SKM-1 (cell line): ENCODE data around the gene PPP1CB.
"Not testable (repeated sequence)": the region's sequence is repeated elsewhere in the genome, so short reads cannot be mapped to it uniquely, and the experiment has no call there.

Source experiments
- DNase-seq: peaks from one replicate; lab custom pipeline; 2025; ENCODE audit not compliant: unreplicated experiment; lab: John Stamatoyannopoulos, UW

PPP1CB gene

DNA sequence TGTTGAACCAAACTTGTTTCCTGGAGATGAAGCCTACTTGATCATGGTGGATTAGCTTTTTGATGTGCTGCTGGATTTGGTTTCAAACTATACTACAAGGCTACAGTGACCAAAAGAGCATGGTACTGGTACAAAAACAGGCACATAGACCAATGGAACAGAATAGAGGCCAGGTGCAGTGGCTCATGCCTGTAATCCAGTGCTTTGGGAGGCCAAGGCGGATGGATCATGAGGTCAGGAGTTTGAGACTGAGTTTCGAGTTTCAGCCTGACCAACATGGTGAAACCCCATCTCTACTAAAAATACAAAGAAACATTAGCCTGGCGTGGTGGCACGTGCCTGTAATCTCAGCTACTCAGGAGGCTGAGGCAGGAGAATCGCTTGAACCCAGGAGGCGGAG lies 9.0 kb upstream of the PPP1CB start:
- DNase-seq, result not testable (repeated sequence)

DNA sequence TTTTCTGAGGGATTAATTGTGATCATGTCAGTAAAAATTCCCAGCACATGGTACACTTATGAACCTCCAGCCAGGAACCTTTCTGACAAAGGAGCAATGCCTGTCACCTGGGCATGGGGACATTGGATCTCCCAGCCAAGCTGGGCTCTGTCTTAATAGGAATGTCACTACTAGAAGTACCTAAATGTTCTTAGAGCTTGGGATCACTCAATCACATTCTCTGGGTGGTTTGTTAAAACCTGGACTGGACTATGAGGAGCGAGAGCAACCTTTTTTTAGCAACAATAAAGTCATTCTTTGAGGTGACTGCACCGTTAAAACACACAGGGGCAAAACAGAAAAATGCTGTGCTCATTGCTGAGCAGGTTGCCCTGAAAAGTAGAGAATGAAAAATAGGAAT lies 6.4 kb upstream of the PPP1CB start:
- DNase-seq, result no peak

DNA sequence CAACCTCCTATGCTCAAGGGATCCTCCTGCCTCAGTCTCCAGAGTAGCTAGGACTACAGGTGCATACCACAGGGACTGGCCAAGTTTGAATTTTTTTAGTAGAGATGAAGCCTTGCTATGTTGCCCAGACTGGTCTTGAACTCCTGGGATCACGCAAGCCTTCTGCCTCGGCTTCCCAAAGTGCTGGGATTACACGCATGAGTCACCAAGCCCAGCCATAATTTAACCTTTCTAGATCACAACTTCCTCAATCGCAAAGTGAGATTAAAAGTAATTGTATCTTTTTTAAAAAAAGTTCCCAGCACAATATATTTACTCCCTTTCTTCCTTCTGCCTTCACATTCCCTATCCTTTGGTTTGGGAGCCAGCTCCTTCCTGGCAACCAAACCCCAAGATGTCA lies 5.8 kb upstream of the PPP1CB start:
- no peak for DNase-seq

DNA sequence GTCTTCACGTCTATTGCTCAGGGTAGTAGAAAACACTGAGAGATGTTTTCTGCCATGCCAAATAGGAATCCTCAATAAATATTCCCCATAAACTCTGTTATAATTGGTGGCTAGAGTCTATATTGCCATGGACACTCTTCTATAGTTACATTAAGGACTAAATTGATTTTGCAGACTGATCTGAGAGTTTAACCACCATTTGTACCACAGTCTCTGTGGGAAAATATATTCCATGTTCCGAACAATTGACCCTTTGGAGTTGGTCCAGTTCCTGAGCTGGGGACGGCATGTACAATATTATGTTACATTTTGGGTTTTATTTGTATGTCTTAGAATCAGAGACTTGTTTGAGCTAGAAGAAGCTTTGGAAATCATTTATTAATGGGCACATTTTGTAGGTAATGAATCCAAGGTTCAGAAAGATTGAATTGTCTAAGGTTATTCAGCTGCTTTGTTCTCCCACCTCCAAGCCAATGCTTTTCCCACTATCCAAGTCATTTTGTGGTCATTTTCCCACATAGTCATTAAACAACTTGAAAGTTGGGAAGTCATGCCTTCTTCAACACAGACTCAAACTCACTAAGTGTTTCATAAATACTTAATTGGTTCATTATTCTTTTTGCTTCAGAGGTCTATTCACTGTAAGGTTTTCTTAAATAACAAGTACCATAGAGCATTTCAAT lies 5.1 kb upstream of the PPP1CB start:
- no peak for DNase-seq

DNA sequence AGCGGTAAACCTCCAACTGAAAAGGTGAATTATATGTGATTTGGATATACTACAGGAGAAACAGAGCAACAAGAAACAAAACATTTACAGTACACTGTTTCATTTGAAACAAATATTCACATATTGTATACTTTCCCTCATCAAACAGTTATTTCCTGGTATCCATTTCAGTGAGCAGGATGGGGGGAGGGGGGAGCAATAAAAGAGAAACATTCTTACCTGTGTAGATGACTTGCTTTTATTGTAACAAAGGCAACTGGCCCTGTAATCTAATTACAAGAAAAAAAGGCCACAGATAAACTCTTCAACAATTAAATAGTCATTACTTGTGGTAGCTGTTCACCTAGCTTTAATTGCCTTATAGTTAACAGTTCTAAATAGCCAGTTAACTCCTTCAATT lies 3.9 kb upstream of the PPP1CB start:
- no peak for DNase-seq

DNA sequence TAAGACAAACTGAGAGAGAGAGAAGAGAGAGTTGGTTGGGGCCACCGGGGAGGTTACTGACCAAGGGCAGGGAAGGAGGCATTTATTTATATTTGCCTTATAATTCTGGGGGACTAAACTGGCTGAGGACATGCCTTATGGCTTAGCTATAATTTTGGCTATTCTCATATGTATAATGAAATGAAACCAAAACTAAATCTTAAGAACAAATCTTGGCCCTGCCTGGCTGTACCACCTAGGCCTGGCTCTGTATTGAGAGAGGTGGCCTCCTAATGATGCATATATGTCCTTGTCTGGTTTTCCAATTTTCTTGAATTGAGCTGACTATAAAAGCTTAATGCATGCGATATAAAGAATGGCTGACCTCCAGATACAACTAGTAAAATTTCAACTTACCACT lies 3.5 kb upstream of the PPP1CB start:
- DNase-seq, result no peak

DNA sequence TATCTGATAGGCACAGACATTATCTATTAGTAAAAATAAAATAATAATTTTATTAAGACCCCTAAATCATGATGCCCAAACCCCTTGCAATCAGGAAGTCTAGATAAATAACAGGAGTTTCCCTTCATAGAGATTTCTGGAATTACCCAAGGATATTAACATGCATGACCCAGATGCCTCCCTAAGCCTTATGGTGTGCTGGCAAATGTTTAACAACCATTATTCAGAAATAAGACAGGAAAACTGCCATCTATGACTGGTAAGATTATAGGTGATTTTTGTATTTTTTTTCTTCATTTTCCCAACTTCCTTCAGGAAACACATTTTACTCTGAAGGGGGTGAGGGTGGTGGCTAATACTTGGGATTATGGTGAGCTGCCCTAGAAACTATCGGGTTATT lies 2.7 kb upstream of the PPP1CB start:
- DNase-seq, result no peak

DNA sequence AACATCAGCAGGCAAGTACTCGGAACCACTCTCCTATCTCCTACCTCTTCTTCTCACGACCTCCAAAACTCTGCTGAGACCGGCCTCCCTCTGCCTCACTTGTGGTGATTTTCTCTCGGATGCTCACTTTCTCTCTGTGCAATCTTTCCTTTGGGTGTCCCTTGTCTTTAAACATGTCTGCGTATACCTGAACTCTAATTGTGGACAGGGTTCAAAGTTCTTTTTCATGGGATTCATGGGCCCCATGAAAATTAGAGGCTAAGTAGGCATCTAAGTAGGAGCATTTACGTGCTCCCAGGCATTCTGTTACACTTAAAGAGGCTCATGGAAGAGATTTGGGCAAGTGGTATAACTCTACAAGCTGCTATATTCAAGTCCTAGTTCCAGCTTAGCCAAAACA lies 2.1 kb upstream of the PPP1CB start:
- DNase-seq, result no peak

DNA sequence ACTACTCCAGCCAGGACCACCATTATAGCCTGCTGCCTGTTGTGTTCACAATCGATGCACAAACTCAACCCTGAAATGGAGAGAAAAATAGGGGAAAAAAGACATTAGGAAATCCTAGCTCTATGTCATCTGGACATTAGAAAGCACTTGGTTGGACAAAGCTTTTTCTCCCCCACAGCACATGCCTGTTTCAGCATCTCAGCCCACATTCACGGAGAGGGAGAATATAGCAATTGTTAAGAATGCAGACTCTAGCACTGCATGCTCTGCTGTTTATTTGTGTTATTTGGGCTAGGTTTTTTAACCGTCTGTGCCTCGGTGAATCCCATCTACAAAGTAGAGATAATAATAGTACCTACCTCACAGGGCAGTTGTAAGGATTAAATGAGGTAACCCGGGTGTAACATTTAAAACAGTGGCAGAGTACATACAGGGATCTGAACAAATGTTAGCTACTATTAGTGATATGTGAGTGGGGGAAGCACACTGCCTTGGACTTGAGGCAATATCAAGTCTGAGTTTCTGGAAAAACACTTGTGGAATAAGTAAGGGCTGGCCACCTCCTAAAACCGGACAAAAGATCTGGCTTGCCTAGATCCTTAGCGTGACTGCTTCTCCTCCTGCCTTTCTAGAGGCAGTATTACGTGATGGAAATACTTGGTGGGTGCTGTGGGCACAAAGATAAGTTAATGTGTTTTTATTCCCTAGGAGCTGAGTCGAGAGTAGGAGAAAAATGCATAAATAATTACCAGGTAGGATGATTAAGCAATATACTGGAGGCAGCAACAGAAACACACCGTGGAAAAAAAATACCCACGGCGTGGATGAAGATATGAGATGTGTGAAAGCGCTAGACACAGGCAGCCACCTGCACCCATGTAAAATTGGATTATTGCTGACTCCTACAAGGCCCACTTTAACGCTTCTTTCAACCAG lies 1.0 kb upstream of the PPP1CB start:
- no peak for DNase-seq

DNA sequence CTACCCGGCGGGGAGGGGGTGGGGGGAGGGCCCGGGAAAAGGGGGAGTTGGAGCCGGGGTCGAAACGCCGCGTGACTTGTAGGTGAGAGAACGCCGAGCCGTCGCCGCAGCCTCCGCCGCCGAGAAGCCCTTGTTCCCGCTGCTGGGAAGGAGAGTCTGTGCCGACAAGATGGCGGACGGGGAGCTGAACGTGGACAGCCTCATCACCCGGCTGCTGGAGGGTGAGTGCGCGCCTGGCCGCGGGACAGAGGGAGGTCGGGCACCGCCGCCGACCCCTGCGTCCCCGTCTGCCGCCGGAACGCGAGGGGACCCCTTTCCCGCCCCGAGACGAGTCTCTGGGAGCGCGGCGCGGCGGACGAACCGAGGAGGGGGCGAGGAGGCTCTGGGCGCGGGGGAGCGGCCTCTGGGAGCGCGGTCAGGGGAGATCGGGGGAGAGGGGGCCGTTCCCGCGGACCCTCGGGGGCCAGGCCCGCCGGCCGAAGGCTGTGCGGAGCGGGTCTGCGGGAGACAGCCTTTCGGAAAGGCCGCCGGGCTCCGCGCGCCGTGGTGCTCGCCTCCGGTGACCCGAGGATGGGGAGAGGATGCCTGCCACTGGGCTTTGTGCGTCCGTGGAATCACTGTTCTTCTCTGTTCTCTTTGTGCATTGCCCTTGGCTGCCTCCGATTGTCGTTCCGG lies 463 bp downstream of the PPP1CB start:
- no peak for DNase-seq

DNA sequence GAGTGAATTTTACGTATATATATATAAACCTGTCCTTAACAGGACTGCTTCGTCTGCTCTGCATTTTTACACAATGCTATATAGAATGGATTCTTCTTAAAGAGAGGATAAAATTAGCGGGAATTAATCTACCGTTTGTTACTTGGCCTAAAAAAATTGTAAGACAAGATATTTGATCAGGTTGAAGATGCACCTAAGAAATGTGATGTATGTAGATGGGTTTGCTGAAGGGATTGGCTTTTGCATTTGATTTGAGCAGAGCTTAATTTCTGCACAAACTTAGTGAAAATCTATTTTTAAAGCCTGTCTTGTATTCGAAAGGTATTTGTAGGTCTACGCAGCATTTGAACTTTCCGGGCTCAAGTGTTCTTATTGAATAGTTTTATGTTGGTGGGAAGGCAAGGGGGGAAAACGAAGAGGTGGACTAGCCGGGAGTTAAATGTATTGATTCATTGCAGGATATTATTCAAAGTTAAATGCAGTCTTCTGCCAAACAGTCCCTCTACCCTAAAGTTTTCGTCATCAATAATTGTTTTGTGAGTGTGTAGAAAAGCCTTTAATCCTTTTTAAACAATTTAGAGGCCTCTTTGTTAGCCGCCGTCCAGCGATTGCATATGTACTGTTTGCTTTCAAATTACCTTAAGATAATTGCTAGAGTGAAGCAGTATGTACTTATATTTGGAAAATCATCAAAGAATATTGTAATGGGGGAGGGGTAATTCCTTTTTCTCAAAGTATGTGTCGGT lies 1.2 kb downstream of the PPP1CB start:
- no peak for DNase-seq

DNA sequence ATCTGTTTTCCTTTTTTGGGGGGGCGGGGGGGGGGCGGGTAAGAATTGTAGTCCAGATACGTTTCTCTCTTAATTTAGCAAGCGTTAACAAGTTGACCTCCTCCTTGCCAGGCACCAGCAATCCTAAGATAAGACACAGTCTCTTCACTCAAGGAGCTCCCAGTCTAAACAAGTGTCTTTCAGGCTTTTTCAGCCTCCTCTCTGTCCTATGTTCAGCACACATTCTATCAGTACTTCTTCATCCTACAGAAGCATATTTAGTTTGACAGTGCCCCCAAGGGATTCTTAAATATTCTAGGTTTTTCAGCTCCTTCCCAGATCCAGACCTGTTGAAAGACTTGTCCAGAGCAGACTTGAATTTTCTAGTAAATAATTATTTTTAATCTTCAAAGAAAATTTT lies 2.7 kb downstream of the PPP1CB start:
- DNase-seq, result no peak

DNA sequence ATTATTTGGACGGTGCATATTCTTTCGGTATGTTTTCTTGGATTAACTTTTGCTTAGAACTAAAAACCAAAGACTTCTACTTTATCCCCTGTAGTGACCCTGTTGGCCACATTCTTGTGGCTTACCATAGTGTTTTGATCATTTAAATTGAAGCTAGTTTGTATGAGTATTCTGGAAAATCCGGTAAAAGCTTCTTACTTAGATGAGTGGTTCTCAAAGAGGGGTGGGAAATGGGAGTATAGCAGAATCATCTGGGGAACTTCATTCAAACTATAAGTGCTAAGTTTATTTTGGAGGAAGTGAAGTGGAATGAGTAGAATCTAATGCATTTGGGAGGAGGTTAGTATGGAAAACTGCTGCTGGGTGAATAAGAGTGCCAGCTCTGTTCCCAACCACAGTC lies 3.8 kb downstream of the PPP1CB start:
- no peak for DNase-seq

DNA sequence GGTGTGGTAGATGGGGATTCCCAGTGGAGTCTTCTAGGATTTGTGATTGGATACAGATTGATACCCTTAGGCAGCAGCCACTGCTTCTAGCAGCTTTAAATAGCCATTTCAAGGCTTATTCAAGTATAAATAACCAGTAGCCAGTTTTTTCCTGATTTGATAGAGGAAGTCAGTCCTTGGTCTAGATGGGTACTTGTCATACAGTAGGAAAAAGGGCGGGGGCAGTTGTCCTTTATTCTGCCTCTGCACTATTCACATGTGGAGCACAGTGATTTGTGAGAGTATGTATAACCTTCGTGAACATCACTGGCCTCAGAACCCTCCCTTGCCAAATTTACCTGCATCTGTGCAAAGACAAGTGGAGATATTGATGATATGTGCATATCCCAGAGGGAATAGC lies 6.8 kb downstream of the PPP1CB start:
- no peak for DNase-seq

DNA sequence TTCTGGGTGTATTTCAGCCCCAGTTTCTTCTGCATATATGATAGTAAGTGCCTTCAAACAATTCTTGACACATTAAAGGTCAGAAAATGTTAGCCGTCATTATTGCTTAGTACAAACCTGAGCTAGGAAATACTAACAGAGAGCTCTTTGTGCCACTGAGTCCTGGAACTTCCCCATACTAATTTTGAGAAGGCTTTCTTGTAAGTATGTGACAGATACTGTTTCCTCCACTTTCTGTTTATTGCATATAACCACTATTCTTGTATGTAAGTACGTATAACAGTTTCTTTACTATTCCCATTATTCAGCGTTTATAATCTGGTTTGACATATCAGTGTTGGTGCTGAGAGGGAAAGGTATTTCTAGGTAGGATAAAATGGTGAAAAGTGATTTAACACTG lies 9.8 kb downstream of the PPP1CB start:
- DNase-seq, result no peak

DNA sequence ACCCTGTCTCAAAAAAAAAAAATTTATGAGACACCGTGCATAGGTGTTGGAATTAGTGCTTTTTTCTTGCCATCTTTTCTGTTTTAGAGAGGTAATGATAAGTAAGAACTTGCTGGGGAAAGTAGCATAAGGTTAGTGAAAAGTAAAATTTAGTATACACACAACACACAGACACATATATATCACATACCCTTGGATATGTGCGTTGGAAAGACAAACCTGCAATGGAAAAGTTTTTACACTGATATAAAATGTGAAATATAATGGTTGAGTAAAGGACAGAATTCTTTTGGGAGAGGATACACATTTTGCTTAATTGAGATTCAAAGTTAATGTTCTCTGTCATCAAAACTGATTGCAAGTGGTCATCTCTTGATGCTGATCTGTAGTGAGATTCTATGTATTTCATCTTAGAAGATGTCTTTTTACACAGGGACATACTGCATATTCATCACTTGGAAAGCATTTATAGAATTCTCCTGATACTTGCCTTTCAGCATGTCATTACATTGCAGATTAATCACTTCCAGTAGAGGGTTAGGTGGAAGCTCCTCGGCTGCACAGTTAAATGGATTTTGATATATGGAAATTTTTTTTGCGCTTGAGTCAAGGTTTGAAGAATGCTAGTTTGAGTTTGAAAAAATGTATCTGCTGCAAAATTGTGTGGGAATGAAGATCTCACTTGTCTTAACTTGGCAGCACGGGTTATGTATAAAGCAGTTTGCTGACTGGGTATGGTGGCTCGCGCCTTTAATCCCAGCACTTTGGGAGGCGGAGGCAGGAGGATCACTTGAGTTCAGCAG lies 13.5 kb downstream of the PPP1CB start:
- DNase-seq, result no peak

DNA sequence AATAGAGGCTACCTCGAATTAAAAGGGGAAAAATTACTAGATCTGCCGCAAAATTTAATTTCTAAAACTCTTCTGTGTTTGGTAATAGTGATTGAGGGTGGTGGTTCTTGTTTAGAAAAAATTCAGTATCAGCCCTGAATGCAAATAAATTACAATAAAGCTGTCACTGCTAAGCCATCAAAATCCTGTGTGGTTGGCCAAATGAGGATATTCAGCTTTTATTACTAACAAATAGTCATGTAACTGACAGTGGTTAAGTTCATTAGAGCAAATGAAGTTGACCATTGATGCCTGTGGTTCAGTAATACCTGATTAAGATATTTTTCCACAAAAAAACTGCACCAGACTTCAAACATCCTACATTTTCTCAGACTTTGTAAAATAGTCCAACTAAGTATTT lies 14.4 kb downstream of the PPP1CB start:
- DNase-seq, result no peak

DNA sequence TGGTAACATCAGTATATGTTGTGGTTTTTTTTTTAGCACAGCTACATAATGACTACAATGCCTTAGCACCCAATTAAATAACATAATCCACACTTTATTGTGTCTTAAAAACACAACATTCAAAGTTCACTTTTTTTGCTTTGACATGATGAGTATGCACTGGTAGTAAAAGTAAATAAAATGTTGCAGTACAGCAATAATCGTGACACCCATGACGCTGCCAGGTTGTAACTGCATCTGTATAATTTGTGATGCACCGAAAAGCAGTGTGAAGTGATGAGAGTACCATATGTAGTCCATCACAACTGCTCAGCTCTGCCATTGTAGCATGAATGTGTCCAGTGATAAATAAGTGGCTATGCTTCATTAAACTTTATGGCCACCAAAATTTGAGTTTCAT lies 15.7 kb downstream of the PPP1CB start:
- no peak for DNase-seq

DNA sequence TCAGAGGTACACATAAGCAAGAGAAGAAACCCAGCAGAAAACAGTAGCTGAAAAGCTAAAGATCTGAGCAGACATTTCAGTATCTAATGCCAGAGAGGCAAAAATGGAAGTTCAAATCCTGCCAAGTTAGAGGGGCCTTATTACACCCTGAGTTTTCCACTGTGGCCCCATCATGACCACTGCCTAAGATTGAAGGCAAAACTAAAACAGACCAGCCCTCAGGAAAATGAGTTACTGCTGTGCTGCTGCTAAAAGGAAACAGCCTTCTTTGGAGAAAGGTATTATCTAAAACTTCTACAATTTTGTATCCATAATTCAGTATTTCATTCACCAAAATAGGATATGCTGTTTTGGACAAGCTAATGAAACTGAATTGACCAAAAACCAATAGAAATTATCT lies 16.8 kb downstream of the PPP1CB start:
- DNase-seq, result no peak

DNA sequence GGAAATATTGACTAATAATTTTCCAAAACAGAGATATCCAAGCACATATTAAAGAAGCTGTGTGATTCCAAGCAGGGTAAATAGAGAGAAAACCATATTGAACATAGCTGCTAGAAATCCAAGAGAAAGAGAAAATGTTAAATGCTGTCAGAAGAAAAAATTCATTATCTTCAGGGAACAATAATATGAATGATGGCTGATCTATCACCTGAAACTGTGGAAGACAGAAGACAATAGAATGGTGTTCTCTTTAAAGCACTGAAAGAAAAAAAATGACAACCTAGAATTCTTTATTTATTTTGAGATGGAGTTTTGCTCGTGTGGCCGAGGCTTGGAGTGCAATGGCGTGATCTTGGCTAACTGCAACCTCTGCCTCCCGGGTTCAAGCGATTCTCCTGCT lies 17.3 kb downstream of the PPP1CB start:
- no peak for DNase-seq

DNA sequence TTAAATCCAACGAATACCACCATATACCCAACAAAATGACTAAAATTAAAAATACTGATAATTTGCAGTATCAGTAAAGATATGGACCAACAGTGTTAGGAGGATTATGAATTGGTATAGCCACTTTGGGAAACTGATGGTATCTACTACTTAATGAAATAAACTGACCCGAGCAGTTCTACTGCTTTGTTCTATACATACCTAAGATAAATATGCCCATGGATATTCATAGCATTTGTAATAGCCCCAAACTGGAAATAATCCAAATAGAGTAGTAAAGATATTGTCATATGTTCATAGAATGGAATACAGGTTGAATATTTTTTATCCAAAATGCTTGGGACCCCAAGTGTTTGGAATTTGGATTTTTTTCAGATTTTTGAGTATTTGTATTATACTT lies 20.7 kb downstream of the PPP1CB start:
- DNase-seq, result no peak
